ENCODE data around the gene TRIM22.

The TRIM22 gene

GRCh38 chr11:5746614-5747013 is 57.0 kb downstream of the TRIM22 start:
- no peak for DNase-seq (ENCODE audit: low read depth, low spot score)

- no peak for DNase-seq (ENCODE audit: low read depth, low spot score)
Measured at GRCh38 chr11:5749836-5750235, 60.2 kb downstream of the TRIM22 start.

- no peak for DNase-seq (ENCODE audit: low read depth, low spot score)
Measured at GRCh38 chr11:5753943-5754342, 64.4 kb downstream of the TRIM22 start, which contains the start of gene OR52N4. TSS of gene OR52N4 (plus strand) at chr11:5754243. CDS start at chr11:5754741, 498 bp downstream.

All from activated CD4-positive, CD25-positive, alpha-beta regulatory T cell treated with anti-CD3 and anti-CD28 coated beads, Interleukin-2, amount 50 U/mL, for 16 hours (primary cell).